HepG2 (cell line): ENCODE results near the gene CNOT8. TPM values are rescaled to one million over a fixed set of nuclear protein-coding genes. Genes with fewer than 3 reads are reported as not detected.

Experiments
- ARID4A ChIP-seq: sonication (generic); formaldehyde crosslinking; IDR thresholded peaks from 2 replicates; pipeline ENCODE4 v1.5.0; 2020; ENCODE audit warnings: mild to moderate bottlenecking, missing genetic modification reagents, borderline replicate concordance
- ELF3 ChIP-seq: IDR thresholded peaks from 2 replicates; pipeline ENCODE4 v1.6.1; 2016; ENCODE audit warnings: missing genetic modification reagents, missing compliant biosample characterization
- GMEB1 ChIP-seq: sonication (generic); formaldehyde crosslinking; IDR thresholded peaks from 2 replicates; pipeline ENCODE4 v1.5.1; 2020; ENCODE audit warnings: missing genetic modification reagents, mild to moderate bottlenecking, borderline replicate concordance
- IKZF1 ChIP-seq: fragments of 450-650 bp; IDR thresholded peaks from 2 replicates; pipeline ENCODE4 v1.7.1; 2016
- PCBP1 ChIP-seq: fragments of 200-400 bp; formaldehyde crosslinking; IDR thresholded peaks from 2 replicates; pipeline ENCODE4 v1.6.1; 2017; ENCODE audit warnings: mild to moderate bottlenecking, low read depth, low read length, borderline replicate concordance
- REPIN1 ChIP-seq: sonication (generic); formaldehyde crosslinking; IDR thresholded peaks from 2 replicates; pipeline ENCODE4 v1.8.0; 2022; ENCODE audit warnings: missing genetic modification reagents, low read depth, mild to moderate bottlenecking, borderline replicate concordance
- SKI ChIP-seq: fragments of 450-650 bp; IDR thresholded peaks from one replicate; pipeline ENCODE4 v1.6.1; 2018; ENCODE audit warnings: mild to moderate bottlenecking; ENCODE audit not compliant: partially characterized antibody
- THAP7 ChIP-seq: sonication (generic); formaldehyde crosslinking; IDR thresholded peaks from 2 replicates; pipeline ENCODE4 v1.8.1; 2023; ENCODE audit warnings: mild to moderate bottlenecking, missing genetic modification reagents
- ZBTB34 ChIP-seq: sonication (generic); formaldehyde crosslinking; IDR thresholded peaks from 2 replicates; pipeline ENCODE4 v1.8.0; 2022; ENCODE audit warnings: mild to moderate bottlenecking, missing genetic modification reagents
- ZMYM3 ChIP-seq: sonication (generic); formaldehyde crosslinking; IDR thresholded peaks from 2 replicates; pipeline ENCODE4 v1.5.1; 2020; ENCODE audit warnings: mild to moderate bottlenecking, missing genetic modification reagents
- ZNF407 ChIP-seq: sonication (generic); formaldehyde crosslinking; IDR thresholded peaks from one replicate; pipeline ENCODE4 v1.5.1; 2020; ENCODE audit warnings: mild to moderate bottlenecking, missing genetic modification reagents; ENCODE audit errors: not compliant biosample characterization
- ZNF460 ChIP-seq: sonication (generic); formaldehyde crosslinking; IDR thresholded peaks from 2 replicates; pipeline ENCODE4 v1.5.1; 2020; ENCODE audit warnings: missing genetic modification reagents, mild to moderate bottlenecking, borderline replicate concordance
- ZNF792 ChIP-seq: IDR thresholded peaks from 2 replicates; pipeline ENCODE4 v1.6.1; 2016
- polyA plus RNA-seq, 8 experiments: library from polyadenylated mRNA; depleted of rRNA in 3 of 8; stranded (reverse) in 7 of 8; unstranded in 1 of 8; fragments of >200 nt; fragmentation: Illumina TruSeq in 4 of 8; extraction: Trizol in 4 of 8; gene quantifications; 2 replicates each; pipeline versions ENCODE4 v1.2.1 to v1.2.3, GENCODE V29; 2011 to 2016; ENCODE audit warnings: low read depth in 4 of 8, missing spikeins in 1 of 8, mixed read lengths in 1 of 8; ENCODE audit not compliant: insufficient read depth in 1 of 8
- total RNA-seq, 5 experiments: library from RNA; depleted of rRNA; stranded (reverse); fragments of >200 nt; fragmentation: Illumina TruSeq; extraction: Trizol; gene quantifications; 2 replicates each; pipeline ENCODE4 v1.2.3, GENCODE V29; 2016; ENCODE audit warnings: low read depth in 1 of 5

The CNOT8 gene
- total and polyA plus RNA-seq, 2 of the 13 experiments (the other 11 are each of a cell fraction or from before 2014, with no cell fraction given), result 37.1 to 74.9 TPM

GRCh38 chr5:154860123-154860522 lies 1.7 kb downstream of the CNOT8 start (continued):
- TF ChIP-seq REPIN1 (CRISPR knock-in tag) (0 out of 2 replicates have a peak, but pooled peaks have one; percentile 19), GMEB1 (CRISPR knock-in tag) (peak; percentile 43; the same call in 1 of the 2 replicates), ZNF407 (no peak), ELF3 (peak; percentile 22; the same call in 1 of the 2 replicates), PCBP1 (no peak), SKI (no peak), ZMYM3 (CRISPR knock-in tag) (no peak), ZNF460 (CRISPR knock-in tag) (no peak), IKZF1 (no peak), THAP7 (CRISPR knock-in tag) (no peak), ZNF792 (CRISPR knock-in tag) (0 out of 2 replicates have a peak, but pooled peaks have one; percentile 42), ZBTB34 (CRISPR knock-in tag) (no peak), ARID4A (peak; percentile 45; the same call in 1 of the 2 replicates)
